Left hindlimb (tissue), 1 donor: ENCODE data around the gene DENND4B.
A peak's percentile ranks its signal among the peaks of the same experiment; 100 is the strongest.

Source experiments
- DNase-seq: peaks from one replicate; pipeline ENCODE4 v3.0.0-alpha.2; 2018

The DENND4B gene

DNA sequence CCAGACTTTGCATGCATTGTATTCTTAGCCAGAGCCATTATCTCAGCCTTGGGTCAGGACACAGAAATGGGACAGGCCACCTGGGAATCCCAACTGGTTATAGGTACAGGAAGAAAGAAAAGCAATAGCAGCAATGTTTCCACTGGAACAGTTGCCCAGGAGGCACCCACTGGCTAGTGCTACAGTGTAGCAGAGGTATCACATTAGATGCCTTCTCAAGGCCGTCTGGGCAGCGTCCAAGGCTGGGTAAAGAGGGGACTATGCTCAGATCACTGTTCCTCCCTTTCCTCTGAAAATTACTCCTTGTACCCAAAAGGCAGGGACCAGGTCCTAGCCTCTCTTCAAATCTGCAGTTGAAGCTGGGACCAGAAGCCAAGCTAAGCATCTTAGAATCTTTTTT is 23.8 kb upstream of the DENND4B start:
- DNase-seq: no peak

DNA sequence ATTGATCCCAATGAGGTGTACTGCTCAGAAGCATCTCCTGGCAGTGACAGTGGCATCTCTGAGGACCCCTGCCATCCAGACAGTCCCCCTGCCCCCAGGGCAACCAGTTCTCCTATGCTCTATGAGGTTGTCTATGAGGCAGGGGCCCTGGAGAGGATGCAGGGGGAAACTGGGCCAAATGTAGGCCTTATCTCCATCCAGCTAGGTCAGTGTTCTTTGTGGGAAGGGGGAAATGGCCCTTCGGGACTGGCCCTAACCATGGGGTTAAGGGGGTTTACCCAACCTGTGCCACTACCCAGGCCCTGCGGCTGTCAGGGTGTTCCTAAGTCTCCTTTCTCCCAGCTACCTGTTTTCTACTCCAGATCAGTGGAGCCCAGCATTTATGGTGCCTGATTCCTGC is 22.5 kb upstream of the DENND4B start:
- DNase-seq: no peak

DNA sequence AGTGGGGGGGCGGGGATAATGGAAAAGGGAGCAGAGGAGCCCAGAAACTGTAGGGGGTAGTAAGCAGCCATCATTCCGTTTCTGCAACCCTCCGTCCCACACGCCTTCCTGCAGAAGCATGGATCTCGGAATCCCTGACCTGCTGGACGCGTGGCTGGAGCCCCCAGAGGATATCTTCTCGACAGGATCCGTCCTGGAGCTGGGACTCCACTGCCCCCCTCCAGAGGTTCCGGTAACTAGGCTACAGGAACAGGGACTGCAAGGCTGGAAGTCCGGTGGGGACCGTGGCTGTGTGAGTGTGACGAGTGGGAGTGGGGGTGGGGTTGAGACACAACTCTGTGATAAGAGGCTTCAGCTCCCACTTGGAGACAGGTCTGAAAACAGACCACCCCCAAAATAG is 21.9 kb upstream of the DENND4B start:
- DNase-seq: no peak

DNA sequence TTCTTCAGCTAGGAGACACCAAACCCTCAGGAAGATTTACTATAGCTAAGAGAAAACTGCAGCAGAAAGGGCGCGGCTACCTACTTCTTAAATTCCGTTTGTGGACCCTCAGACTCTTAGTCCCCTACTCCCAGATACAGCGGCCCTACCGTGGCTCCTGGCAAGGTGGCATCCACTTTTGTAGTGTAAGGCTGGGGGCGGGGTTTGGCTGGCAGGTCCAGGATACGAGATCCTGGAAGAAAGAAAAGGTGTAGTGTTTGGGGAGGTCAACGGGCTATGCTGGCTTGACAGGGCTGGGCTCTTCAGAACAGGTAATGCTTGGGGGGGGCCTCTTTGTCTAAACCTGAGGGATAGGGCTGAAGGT is 21.5 kb upstream of the DENND4B start:
- peak; percentile 48 for DNase-seq

DNA sequence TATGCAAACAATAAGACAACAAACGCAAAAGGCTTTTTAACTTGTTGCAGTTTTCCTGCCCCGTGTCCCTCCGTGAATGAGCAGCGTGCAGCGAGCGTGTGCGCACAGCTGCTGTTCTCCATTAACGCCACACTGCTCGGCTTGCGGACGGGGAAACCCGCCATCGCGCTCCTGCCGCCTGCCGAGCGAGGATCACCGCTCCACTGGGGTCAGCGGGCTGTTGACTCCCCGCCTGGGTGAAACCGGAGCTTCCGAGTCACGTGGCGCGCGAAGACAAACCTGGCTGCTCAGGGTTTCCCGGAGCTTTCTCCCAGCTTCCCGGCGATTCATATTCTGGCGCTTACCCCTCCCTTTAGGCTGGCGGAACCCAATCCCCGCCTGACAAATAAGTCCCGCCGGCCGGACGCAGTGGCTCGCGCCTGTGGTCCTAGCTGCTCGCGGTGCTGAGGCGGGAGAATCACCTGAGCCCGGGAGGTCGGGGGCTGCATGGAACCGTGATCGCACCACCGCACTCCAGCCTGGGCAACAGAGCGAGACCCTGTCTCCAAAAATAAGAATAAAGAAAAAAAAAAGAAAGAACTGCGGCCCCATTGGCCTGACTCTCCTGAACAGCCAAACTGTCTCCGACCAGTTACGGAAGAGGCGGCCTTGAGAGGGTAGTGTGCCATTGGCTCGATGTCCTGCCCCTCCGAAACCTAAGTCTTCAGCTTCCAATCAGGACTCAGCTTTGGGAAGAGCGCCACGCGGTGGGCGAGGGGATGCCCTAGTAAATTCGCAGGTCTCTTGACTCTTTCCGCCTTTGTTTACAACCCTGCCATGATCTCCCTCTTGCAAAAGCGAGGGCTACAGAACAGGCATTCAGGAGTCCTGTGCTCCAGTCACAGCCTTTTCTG is 20.8 kb upstream of the DENND4B start, which contains the start of gene CREB3L4:
CREB3L4 (plus strand) TSS at position 796 of the 893 bp plus-strand sequence. CDS start 624 bp downstream, outside the sequence.
- peak; percentile 95 for DNase-seq

DNA sequence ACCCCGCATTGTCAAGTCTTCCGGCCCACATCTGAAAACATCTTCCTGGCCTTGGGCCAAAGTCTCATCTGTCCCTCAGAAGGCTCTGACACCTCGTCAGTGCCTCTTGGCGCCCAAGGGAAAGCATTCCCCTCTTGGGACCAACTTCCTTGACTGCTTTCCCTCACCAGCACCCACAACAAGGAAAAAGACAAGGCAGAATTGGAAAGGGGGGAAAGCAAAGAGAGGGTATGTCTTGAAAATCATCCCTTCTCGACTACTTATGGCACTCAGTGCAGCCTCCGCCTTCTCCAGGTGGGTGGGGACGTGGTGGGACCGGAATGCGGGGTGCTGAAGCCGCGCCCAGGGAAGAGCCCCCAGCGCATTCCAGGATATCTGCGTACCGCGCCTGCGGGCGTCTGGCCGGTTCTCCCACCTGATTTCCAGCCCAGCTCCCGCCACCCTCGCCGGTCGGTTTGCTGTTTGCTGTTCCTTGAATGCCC is 17.4 kb upstream of the DENND4B start:
- peak; percentile 67 for DNase-seq

DNA sequence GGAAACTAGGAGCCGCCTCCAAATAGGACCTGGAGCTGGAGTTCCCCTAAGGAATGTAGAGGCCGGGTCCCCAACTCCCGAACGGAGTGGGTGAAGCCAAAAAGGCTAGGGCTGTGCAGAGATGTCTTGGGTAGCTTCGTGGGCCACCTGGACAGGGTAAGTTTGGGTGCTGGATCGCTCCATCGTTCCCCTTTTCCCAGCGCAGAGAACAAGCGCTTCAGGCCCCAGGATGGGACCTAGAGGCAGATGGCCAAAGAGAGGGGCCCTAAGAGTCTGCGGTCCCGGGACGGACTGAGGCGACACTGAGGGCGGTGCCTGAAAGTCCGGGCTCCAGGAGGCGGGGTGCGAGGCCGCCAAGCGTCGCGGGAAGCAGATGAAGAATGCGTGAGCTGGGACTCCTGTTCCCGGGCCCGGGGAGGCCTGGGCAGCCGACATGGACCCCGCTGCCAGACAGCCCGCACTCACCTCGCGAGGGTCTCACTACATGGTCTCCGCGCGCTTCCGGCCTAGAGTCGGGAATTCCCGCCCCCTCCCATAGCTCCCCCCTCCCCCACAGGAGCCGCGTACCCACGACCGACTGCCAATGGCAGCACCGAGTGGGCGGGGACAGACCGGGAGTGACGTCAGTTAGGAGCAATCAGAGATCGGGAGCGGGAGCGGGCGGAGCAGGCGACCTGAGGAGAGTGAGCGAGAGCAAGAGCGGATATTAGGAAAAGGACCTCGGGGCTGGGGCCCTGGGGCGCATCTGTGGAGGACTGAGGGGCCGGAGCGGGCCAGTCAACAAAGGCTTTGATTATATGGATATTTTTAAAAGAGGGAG is 16.7 kb upstream of the DENND4B start, which contains the start of gene SLC39A1:
SLC39A1 (minus strand) TSS at position 508 of the 820 bp plus-strand sequence. CDS start 822 bp downstream, outside the sequence.
- peak; percentile 99 for DNase-seq

DNA sequence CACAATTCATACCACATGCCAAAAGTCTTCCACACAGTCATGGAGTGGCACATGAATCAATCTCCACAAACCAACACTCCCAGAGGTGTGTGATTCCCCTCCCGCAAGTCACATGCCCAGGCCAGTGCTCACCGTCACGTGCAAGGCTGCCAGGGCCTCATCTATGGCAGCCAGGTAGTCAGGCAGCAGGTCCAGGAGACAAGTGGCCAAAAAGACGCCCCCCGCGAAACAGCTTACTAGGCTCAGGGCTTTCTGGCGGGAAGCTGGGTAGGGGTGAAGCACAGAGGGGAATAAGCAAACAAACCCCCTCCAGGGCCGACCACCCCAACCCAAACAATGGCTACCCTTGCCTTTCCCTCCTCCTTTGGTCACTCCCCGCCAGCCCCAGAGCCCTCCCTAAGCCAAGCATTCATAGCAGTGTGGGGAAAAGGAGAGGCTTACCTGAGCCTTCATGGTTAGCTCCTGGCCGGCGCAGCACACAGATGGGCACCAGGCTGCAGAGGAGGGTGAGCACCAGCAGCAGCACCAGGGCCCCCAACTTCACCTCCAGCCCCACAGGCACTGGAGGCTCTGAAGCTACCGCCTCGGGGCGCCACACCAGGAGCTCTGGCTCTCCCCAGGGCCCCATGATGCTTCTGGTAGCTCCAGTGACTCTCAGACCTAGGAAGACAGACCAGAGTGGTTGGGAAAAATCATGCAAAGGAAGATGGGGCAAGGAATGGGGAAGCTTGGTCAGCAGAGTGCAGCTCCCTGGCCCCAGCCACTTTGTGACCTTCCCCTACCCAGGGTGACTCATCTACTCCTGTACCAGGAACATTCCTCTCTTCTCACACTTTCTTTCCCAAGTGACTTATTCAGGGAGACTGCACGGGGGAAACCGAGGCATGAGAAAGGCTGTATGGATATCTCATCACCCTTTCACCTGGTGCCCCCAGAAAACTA is 15.8 kb upstream of the DENND4B start:
- peak; percentile 37 for DNase-seq

DNA sequence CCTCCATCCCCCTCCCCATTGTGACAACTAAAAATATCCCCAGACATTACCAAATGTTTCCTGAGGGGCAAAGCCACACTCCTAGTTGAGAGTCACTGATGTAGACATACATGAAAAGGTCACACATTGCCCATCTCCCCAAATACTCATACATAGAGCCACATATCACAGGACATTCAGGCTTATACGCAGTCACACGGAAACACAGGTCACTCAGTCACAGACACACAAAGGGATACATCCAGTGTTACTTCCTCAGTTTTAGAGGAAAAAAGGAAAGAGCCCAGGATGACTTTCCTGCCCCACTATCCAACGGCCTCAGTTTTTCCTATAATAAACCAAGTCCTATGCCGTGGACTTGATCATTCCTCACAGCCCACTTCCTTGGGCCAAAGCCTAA is 14.9 kb upstream of the DENND4B start:
- peak; percentile 10 for DNase-seq

DNA sequence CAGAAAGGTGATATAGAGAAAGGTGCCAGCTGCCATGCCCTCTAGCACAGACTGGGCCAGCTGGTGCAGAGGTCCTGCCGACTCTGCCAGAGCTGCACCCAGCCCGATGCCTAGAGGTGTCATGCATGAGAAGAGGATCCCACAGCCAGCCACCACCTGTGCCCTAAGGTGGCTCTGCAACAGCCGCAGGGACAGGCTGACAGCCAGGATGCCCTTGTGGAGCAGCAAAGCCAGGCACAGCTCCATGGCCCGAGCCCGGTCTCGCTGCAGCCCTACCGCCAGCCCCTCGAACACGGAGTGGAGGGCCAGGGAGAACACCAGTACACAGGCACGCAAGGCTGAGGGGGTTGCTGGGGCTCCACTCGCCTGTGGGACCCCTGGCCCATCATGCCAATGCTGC is 13.7 kb upstream of the DENND4B start:
- DNase-seq: no peak

DNA sequence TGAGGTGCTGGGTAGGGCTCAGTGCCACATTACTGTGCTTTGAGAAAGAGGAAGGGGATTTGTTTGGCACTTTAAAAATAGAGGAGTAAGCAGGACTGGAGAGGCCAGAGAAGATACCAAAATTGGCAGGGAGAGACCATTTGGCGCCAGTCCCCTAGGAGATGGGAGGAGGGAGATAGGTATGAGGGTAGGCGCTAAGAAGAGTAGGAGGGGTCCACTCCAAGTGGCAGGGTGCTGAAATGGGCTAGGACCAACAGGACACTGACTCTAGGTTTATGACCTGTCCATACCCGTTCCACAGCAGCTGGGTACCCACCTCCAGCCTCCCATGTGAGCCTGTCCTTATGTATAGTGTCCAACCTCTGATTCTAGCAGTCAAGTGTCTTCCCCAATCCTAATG is 12.9 kb upstream of the DENND4B start:
- no peak for DNase-seq

DNA sequence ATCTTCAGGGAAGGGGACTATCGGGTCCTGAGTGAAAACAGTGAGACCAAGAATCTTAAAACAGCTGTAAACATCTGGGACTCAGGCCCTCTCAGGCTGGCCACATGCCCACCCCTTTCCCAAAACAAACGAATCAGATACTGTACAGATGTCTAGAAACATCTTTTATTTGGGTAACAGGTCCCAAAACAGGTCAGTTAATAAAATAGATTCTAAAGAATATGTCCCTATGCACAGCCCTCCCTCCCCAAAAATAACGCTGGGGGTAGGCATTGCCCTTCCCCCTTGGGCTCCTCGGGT is 12.4 kb upstream of the DENND4B start:
- DNase-seq: no peak

DNA sequence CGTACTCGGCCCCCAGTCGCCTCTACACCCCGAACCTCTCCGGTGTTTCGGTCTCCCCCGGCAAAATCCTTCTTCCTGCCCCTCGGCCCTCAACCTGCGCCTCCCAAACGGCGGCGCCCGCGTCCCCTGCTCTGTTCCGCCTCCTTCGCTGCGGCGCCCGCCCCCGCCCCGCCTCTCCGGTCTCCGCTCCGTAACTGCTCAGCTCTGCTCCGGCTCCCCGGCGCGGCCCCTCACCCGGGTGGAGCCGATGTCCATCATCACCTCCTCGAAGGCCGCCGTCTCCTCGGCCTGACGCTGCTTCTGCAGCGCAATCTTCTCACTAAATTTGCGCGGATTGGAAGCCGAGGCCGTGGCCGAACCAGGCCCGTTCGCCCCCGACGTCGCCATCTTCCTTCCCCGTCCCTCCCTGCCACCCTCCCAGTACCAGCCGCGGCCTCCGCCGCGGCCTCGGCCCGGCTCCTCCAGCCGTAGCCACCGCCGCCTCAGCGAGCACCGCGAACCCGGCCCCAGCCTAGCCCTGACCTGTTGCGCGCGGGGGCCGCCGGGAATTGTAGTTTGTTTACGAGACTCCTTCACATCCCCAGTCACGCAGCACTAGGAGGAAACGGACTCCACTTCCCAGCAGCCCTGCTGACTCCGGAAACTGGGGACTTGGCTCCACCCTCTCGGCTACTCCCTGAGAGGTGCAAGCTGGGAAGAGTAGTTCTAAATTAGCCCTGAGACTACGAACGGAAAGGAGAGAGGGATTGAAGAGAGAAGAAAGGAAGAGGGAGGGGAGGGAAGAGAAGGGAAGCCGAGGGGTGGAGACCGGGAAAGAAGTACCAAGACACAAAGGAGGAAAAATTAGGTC is 11.8 kb upstream of the DENND4B start, which contains the start of gene CRTC2:
CRTC2 (minus strand) TSS at position 502 of the 850 bp plus-strand sequence; CDS start at position 387, 115 bp downstream.
- DNase-seq: peak; percentile 99

DNA sequence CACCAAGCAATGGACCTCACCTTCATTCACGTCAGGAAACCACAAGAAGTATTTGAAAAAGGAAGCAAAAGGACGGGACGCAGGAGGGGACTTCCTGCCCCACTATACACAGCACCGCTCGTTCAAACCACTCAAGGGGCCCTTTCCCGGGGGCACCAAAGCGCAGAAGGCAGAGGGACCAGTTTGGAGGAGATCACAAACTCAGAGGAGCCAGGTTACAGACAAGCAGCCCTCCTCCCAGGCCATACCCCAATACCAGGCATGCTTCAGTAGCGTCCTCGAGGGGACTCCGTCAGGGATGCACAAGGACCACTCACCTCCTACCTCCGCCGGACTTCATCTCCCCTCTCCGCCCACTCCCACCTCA is 11.2 kb upstream of the DENND4B start:
- DNase-seq: no peak

DNA sequence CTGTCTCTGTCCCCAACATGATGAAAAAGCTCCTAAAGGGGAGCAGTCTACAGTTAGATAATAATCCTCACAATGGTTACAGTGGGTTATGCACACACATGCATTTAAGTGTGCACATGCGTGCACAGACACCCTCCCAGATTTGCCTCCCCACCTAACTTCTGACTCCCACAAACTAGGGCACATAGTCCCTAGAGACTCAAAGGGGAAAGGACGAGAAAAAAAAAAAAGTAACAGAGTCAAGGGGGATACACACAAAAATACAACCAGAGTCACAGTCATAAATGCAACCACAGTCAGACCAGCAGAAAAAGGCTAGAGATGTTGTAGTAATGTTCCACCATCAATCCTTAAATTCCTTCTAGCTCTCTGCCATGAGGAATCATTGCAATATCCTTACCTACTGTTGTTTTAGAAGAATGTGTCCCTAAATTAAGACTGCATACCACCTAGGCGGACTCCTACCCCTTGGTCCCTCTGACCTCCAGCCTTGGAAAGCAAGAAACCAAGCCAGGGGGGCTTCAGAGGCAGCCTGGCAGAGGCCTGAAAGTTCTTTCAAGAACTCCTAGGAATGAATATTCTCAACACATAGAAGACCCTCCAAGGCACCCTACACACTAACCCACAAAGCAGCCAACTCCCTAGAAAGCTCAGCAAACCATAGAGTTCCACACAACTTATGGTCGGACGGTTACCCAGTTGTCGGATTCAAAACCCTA is 10.6 kb upstream of the DENND4B start:
- DNase-seq: no peak

DNA sequence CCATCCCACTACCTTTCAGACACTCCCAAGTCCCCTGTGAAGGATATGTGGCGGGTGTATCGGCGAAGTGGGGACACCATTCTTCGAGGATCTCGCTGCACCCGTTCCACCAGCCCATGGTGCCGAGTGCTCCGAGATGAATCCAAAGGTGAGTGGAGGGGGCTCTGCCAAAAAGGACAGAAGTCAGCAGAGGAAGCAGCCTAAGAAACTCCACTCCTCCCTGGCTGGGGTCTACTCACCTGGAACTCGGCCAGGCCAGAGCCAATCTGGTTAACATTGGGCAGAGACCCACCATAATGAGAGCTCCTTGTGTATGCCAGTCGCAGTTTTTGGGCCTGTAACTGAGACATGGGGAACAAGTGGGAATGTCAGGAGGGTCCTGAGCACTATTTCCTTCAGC is 8.3 kb upstream of the DENND4B start:
- no peak for DNase-seq

DNA sequence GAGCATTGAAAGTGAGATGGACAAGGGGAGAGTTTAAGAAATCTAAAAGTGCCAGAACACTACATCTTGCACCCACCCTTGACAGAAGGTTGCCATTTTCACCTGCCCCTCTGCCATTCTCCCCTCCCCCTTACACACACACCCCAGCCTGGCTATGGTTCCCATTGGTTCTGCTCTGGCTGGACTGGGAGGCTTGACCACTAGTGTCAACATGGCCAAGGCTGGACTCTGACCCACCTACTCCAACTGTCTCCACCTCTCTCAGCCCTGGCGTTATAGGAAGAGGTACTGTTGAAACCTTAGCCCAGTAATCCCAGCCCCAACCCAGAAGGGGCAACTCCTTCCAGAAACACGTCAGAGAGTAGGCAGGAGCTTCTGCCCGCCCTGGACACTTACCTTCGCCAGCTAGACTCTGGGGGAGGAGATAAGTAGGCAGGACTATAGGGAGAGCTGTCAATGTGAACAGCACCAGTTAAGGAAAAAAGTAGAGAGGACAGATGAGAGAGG is 7.4 kb upstream of the DENND4B start:
- no peak for DNase-seq

DNA sequence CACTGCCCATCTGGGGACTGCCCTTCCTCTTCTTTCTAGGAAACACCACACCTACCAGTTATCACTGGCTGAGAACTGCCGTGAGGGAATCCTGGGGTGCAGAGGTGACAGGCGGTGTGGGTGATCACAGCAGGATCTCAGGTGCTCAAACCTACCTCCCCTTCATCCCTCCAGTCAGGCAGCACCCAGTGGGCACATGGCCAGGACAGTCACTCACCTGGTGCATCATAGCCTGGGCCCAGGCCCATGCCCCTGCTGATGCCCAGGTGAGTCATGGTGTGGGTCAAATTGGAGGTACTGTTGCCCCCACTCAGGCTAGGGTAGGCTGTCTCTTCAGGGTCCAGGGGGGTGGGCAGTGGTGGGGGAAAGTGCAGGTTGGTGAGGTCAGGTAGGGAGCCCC is 5.3 kb upstream of the DENND4B start:
- DNase-seq: no peak

DNA sequence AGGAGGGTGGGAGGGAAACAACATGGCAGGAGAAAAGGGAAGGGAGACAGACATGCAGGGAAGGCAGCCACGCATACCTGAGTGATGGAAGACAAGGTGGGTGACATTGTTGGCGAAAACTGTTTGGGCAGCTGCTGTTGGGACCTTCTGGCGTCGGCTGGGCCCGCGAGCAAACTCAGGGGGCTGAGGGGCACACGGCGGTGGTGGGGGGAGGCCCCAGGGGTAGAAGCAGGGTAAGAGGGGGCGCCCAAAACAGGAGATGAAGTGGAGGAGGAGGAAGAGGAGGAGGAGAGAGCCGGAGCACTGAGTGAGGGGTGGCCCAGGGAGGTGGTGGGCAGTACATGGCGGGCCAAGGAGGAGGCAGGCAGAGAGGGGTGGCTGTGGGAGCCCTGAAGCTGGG is 4.7 kb upstream of the DENND4B start:
- no peak for DNase-seq

DNA sequence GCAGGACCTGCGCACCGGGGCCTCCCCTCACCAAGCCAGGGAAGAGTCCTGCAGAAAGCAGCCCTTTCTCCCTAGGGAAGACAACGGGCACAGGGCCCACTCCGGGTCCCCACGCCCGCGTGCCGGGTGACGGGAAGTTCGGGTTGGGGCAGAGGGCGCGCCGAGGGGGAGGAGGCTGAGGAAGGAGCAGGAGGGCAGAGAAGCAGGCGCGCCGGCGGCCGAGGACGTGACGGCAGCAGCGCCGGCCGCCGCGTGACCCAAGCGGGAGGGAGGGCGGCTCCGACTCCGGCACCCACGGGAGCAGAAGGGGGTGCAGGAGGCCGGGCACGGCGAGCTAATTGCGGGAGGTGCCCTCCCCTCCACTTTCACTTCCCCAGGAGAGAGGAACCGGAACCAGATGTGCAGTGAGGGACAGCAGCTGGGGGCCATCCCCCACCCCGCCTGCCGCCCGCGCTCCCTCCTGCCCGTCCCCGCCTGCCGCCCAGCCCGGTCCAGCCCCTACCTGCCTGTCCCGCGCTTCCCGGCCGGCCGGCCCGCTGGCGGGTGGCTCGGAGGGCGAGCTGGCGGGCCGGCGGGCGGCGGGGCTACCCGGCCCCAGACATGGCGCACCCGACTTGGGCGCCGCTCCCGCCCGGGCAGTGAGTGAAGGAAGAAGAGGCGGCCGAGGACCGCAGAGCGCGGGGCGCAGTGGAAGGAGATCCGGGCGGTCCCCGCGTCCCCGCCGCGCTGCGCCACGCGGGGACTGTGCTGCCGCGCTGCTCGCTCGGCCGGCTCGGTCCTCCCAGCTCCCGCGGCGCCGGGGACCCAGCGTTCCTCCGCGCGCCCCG is 510 bp downstream of the DENND4B start:
- peak; percentile 76 for DNase-seq
